Testis (tissue), 3 donors: ENCODE measurements around the gene MLKL. TPM values are rescaled to one million over a fixed set of nuclear protein-coding genes. Genes with fewer than 3 reads are reported as not detected.
"Not testable (repeated sequence)": the region's sequence is repeated elsewhere in the genome, so short reads cannot be mapped to it uniquely, and the experiment has no call there.

Experiments used
- DNase-seq: peaks from one replicate; pipeline ENCODE4 v3.0.0-alpha.2; 2019
- H3K27ac ChIP-seq, 2 donors: fragments of 200-600 bp; sonication (generic); one replicate each; pipeline ENCODE4 v1.5.1; 2019
- H3K27me3 ChIP-seq: fragments of 200-600 bp; sonication (generic); one replicate; pipeline ENCODE4 v1.5.1; 2019
- H3K36me3 ChIP-seq: fragments of 200-600 bp; sonication (generic); one replicate; pipeline ENCODE4 v1.5.1; 2017; ENCODE audit warnings: low read depth; ENCODE audit errors: missing control alignments
- H3K4me1 ChIP-seq: fragments of 200-600 bp; sonication (generic); one replicate; pipeline ENCODE4 v1.5.1; 2019
- H3K4me3 ChIP-seq, 2 donors: fragments of 200-600 bp; sonication (generic); one replicate each; pipeline ENCODE4 v1.5.1; 2017 to 2019
- H3K9me3 ChIP-seq: fragments of 200-600 bp; sonication (generic); one replicate; pipeline ENCODE4 v1.5.1; 2017
- POLR2A ChIP-seq: fragments of 450-650 bp; IDR thresholded peaks from one replicate; pipeline ENCODE4 v1.6.1; 2017; ENCODE audit warnings: antibody characterized with exemption, mild to moderate bottlenecking, moderate library complexity
- WGBS, 2 donors: methylation state at CpG; one replicate each; pipeline ENCODE4 v1.1.5; 2018; 5-methylcytosine and 5-hydroxymethylcytosine counted together
- intact Hi-C: fragments of 100-400 bp; cut with DNase I; formaldehyde crosslinking; loops from one replicate; pipeline ENCODE4 v1.15.1; 2023; ENCODE audit warnings: low total_unique reads
- polyA plus RNA-seq: library from polyadenylated mRNA; stranded (reverse); fragments of 350-450 nt; fragmentation: Illumina TruSeq; extraction: RNeasy Lipid Tissue Mini Kit (QIAGEN cat#74804); gene quantifications from one replicate; pipeline ENCODE4 v1.2.3, GENCODE V29; 2014; ENCODE audit warnings: low read depth, low replicate concordance; ENCODE audit not compliant: insufficient read depth
- total RNA-seq, 2 donors: library from RNA; depleted of rRNA; stranded (reverse); fragments of >200 nt; gene quantifications; one replicate each; pipeline ENCODE4 v1.2.3, GENCODE V29; 2016
- TF ChIP-seq, protein P1 (sequence below), 3 experiments: fragments of 450-650 bp in 2 of 3; fragments of 200-600 bp in 1 of 3; sonication (generic) in 1 of 3; IDR thresholded peaks; one replicate each; pipeline ENCODE4 v1.5.1; 2016 to 2019; ENCODE audit warnings: antibody characterized with exemption in 3 of 3, mild to moderate bottlenecking in 2 of 3, moderate library complexity in 1 of 3

The MLKL gene
- total and polyA plus RNA-seq, 3 donors from 2014 or later = 3.5 to 4.8 (median 4.5) TPM

DNA sequence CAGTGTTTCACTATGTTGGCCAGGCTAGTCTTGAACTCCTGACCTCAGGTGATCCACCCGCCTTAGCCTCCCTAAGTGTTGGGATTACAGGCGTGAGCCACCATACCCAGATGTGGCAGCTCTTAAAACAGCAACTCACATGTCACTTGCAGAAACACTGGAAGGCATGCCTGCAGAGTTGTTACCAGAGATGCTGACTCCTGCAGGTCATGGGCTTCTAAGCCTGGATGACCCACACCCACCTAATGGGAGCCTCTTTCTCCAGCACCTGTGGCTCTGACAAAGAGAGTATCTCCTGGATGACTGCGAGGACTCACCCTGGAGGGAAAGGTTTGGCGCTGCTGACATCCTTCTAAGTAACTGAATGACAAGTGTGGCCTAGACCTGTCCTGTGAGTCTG lies 22.8 kb downstream of the MLKL start:
- Histone ChIP-seq H3K27ac (no peak overlapping the region), H3K27me3 (no peaks in the 10 kb centered on the region), H3K4me1 (no peaks in the 10 kb centered on the region), H3K36me3 (no peaks in the 10 kb centered on the region), H3K9me3 (no peaks in the 10 kb centered on the region), H3K4me3 (no peak overlapping the region)
- DNase-seq = no peak
- WGBS, 2 donors = 96 to 100% methylated on average over 2 to 4 of the region's 4 CpGs
- intact Hi-C loops = no loop called here
- TF ChIP-seq, protein P1, sequence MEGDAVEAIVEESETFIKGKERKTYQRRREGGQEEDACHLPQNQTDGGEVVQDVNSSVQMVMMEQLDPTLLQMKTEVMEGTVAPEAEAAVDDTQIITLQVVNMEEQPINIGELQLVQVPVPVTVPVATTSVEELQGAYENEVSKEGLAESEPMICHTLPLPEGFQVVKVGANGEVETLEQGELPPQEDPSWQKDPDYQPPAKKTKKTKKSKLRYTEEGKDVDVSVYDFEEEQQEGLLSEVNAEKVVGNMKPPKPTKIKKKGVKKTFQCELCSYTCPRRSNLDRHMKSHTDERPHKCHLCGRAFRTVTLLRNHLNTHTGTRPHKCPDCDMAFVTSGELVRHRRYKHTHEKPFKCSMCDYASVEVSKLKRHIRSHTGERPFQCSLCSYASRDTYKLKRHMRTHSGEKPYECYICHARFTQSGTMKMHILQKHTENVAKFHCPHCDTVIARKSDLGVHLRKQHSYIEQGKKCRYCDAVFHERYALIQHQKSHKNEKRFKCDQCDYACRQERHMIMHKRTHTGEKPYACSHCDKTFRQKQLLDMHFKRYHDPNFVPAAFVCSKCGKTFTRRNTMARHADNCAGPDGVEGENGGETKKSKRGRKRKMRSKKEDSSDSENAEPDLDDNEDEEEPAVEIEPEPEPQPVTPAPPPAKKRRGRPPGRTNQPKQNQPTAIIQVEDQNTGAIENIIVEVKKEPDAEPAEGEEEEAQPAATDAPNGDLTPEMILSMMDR (IDR thresholded peaks at IDR 0.05) = no peak
- no peak for TF ChIP-seq POLR2A

DNA sequence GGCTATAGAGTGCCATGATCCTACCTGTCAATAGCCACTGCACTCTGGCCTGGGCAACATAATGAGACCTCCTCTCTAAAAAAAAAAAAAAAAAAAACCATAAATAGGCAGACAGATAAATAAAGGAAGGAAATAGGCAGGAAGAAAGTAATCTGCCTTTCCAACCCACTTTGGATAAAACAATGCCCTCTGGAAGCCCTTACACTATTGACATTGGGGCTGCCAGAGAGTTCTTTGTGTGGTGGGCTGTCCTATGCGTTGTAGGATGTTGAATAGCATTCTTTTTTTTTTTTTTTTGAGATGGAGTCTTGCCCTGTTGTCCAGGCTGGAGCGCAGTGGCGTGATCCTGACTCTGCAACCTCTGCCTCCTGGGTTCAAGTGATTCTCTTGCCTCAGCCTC lies 26.8 kb downstream of the MLKL start:
- TF ChIP-seq, protein P1 (IDR thresholded peaks at IDR 0.05) = no peak
- no peak for TF ChIP-seq POLR2A
- intact Hi-C loops = no loop called here
- 87 to 92% methylated on average over 3 of the region's 3 CpGs for WGBS, 2 donors
- Histone ChIP-seq H3K27me3 (no peaks in the 10 kb centered on the region), H3K4me3 (no peak overlapping the region), H3K9me3 (no peaks in the 10 kb centered on the region), H3K36me3 (no peaks in the 10 kb centered on the region), H3K27ac (no peak overlapping the region), H3K4me1 (no peaks in the 10 kb centered on the region)
- DNase-seq = no peak

DNA sequence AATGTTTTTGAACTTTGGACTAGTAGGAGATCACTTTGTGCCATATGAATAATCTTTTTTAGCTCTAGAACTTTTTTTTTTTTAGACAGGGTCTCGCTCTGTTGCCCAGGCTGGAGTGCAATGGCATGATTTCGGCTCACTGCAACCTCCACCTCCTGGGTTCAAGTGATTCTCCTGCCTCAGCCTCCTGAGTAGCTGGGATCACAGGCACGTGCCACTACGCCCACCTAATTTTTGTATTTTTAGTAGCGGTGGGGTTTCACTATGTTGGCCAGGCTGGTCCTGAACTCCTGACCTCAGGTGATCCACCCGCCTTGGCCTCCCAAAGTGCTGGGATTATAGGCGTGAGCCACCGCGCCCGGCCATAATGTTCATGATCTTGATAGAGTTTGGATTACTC lies 31.8 kb downstream of the MLKL start:
- H3K9me3 ChIP-seq, H3K4me3 ChIP-seq, H3K36me3 ChIP-seq, intact Hi-C loops, H3K27me3 ChIP-seq, H3K4me1 ChIP-seq, H3K27ac ChIP-seq, DNase-seq: not testable (repeated sequence)
- 93 to 96% methylated on average over 10 of the region's 10 CpGs for WGBS, 2 donors

DNA sequence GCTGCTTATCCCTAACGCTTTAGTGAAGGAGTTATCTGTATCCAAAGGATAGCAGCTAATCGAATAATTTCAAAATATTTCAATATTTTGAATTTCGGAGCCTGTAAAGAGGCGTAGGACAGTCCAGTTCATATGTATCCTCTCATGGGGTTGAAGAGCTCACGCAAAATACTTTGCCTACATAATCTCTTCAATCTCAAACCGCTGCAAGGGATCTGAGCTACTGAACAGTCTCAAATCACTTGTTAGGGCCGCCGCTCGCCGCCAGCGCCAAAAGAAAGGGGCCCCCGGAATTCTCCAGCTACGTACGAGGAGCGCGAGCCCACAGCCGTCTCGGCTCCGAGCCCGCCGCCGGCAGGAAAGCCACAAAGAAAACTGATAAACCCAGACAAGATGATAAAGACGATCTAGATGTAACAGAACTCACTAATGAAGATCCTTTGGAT lies 33.4 kb downstream of the MLKL start:
- H3K27ac ChIP-seq = peak overlapping the region; percentile 14 to 78
- intact Hi-C loops = no loop called here
- DNase-seq = peak; percentile 48

DNA sequence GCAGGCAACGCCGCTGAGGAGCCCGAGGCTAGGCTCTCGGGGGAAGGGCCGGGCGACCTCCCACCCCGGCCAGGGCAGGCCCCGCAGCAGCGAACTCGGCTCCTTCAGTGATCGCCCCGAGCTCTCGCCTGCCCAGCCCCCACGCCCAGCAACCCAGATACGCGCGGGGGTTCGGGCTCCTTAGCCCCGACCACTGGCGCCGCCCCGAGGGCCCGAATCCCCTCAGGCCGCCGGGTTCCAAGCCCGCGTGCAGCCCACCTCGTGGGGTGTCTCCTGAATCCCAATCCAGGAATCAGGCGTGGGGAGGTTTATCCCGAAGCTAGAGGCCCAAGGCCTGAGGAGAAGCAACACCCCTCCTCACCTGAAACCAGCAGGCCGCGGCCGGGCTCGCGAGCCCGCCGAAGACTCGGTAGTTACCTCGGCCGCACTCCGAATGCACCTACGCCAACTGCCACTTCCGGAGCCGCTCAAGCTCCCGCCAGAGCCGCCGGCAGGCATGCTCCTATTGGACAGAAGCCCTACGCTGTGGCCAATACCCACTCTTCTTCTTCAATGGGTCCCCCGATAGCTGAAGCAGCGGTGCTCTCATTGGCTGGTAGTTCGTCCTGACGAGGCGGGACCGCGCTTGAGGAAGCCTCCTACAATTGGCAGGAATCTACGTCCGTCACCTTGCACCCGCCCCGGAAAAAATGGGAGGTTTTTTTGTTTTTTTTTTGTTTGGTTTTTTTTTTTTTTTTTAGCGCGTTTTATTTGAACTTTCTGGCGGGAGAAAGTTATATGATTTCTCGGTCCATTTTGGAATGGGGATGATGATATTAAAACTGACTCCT lies 34.0 kb downstream of the MLKL start, which contains the start of gene RFWD3:
TSS of gene RFWD3 (minus strand) at position 453 of the 830 bp plus-strand sequence. CDS start 5,428 bp downstream, outside the sequence.
- Histone ChIP-seq H3K27me3 (no peaks in the 10 kb centered on the region), H3K9me3 (no peaks in the 10 kb centered on the region), H3K27ac (peak within 1 kb of the TSS; percentile 72 to 83), H3K4me1 (peaks cover 7% of the 10 kb centered on the region), H3K4me3 (peak within 1 kb of the TSS; percentile 88 to 89), H3K36me3 (no peaks in the 10 kb centered on the region)
- DNase-seq = peak; percentile 99
- WGBS, 2 donors = 0 to 1% methylated on average over 17 to 48 of the region's 63 CpGs
- intact Hi-C loops = no loop called here
- peak; percentile 22 for TF ChIP-seq POLR2A
- TF ChIP-seq, protein P1 (IDR thresholded peaks at IDR 0.05) = no peak

More for the DNA sequence above, 33.4 kb downstream of the MLKL start:
- no peaks in the 10 kb centered on the region for H3K9me3 ChIP-seq
- no peaks in the 10 kb centered on the region for H3K27me3 ChIP-seq
- H3K36me3 ChIP-seq = no peaks in the 10 kb centered on the region
- TF ChIP-seq, protein P1 (IDR thresholded peaks at IDR 0.05) = no peak
- no peak for TF ChIP-seq POLR2A
- peaks cover 7% of the 10 kb centered on the region for H3K4me1 ChIP-seq
- H3K4me3 ChIP-seq = peak overlapping the region; percentile 88 to 89
- 1 to 8% methylated on average over 18 to 23 of the region's 23 CpGs for WGBS, 2 donors
